Endothelial cell (in vitro differentiated cells): ENCODE results near the gene CCK. TPM values are rescaled to one million over a fixed set of nuclear protein-coding genes. Genes with fewer than 3 reads are reported as not detected.

Experiments
- DNase-seq: peaks from one replicate; pipeline ENCODE4 v3.0.0; 2021; ENCODE audit warnings: low spot score
- H3K27ac Mint-ChIP-seq: one replicate; pipeline ENCODE4 v1.8.0; 2021; ENCODE audit warnings: mixed read lengths, inconsistent platforms; ENCODE audit not compliant: unreplicated experiment
- H3K27me3 Mint-ChIP-seq: one replicate; pipeline ENCODE4 v1.8.0; 2021; ENCODE audit warnings: mild to moderate bottlenecking, moderate library complexity, mixed read lengths, inconsistent platforms; ENCODE audit not compliant: unreplicated experiment
- H3K36me3 Mint-ChIP-seq: one replicate; pipeline ENCODE4 v1.8.0; 2021; ENCODE audit warnings: mild to moderate bottlenecking, low read depth, mixed read lengths, inconsistent platforms; ENCODE audit not compliant: unreplicated experiment
- H3K4me1 Mint-ChIP-seq: one replicate; pipeline ENCODE4 v1.8.0; 2021; ENCODE audit warnings: mild to moderate bottlenecking, mixed read lengths, inconsistent platforms; ENCODE audit not compliant: unreplicated experiment
- H3K4me3 Mint-ChIP-seq: one replicate; pipeline ENCODE4 v1.8.0; 2021; ENCODE audit warnings: mild to moderate bottlenecking, mixed read lengths, inconsistent platforms; ENCODE audit not compliant: unreplicated experiment
- H3K9me3 Mint-ChIP-seq: one replicate; pipeline ENCODE4 v1.8.0; 2021; ENCODE audit warnings: mixed read lengths, inconsistent platforms; ENCODE audit not compliant: unreplicated experiment
- CTCF ChIP-seq: fragments of 200-600 bp; sonication (generic); IDR thresholded peaks from one replicate; pipeline ENCODE4 v1.5.0; 2021; ENCODE audit warnings: antibody characterized with exemption; ENCODE audit not compliant: unreplicated experiment
- total RNA-seq: library from RNA; stranded (reverse); fragmentation: NEBNext Ultra II Directional; extraction: Animal tissue kit (Norgen Biotek cat#: 25700); gene quantifications from one replicate; pipeline ENCODE4 v1.2.1, GENCODE V29; 2021; ENCODE audit not compliant: unreplicated experiment

The CCK gene
- total RNA-seq, 1 donor from 2014 or later: not detected

- H3K4me1 Mint-ChIP-seq: no peaks in the 10 kb centered on the region
- peaks cover 4% of the 10 kb centered on the region for H3K9me3 Mint-ChIP-seq
- no peak overlapping the region for H3K27ac Mint-ChIP-seq
Measured at GRCh38 chr3:42235532-42235931, 30.5 kb downstream of the CCK start.

GRCh38 chr3:42230860-42231259 lies 35.1 kb downstream of the CCK start:
- peaks cover 8% of the 10 kb centered on the region for H3K4me1 Mint-ChIP-seq
- no peaks in the 10 kb centered on the region for H3K9me3 Mint-ChIP-seq
- DNase-seq: no peak
- no peak overlapping the region for H3K27ac Mint-ChIP-seq
- TF ChIP-seq CTCF: no peak
- H3K4me3 Mint-ChIP-seq: no peak overlapping the region
- peaks cover 3% of the 10 kb centered on the region for H3K27me3 Mint-ChIP-seq
- peaks cover 4% of the 10 kb centered on the region for H3K36me3 Mint-ChIP-seq

More at GRCh38 chr3:42235532-42235931, 30.5 kb downstream of the CCK start:
- DNase-seq: no peak
- H3K36me3 Mint-ChIP-seq: peaks cover 4% of the 10 kb centered on the region
- no peak overlapping the region for H3K4me3 Mint-ChIP-seq
- H3K27me3 Mint-ChIP-seq: peaks cover 2% of the 10 kb centered on the region
- TF ChIP-seq CTCF: no peak

GRCh38 chr3:42229942-42230688 lies 35.9 kb downstream of the CCK start:
- Mint-ChIP-seq H3K36me3 (peaks cover 4% of the 10 kb centered on the region), H3K9me3 (no peaks in the 10 kb centered on the region), H3K27me3 (peaks cover 3% of the 10 kb centered on the region), H3K4me1 (peaks cover 8% of the 10 kb centered on the region), H3K27ac (no peak overlapping the region), H3K4me3 (no peak overlapping the region)
- peak; percentile 38 for DNase-seq
- peak; percentile 25 for TF ChIP-seq CTCF

- H3K27me3 Mint-ChIP-seq: peaks cover 3% of the 10 kb centered on the region
- peaks cover 9% of the 10 kb centered on the region for H3K4me1 Mint-ChIP-seq
- no peak for TF ChIP-seq CTCF
- H3K4me3 Mint-ChIP-seq: no peak overlapping the region
- H3K27ac Mint-ChIP-seq: no peak overlapping the region
- H3K9me3 Mint-ChIP-seq: no peaks in the 10 kb centered on the region
- H3K36me3 Mint-ChIP-seq: peaks cover 6% of the 10 kb centered on the region
- DNase-seq: no peak
Measured at GRCh38 chr3:42229266-42229941, 36.6 kb downstream of the CCK start.

GRCh38 chr3:42228796-42229195 lies 37.2 kb downstream of the CCK start:
- no peaks in the 10 kb centered on the region for H3K9me3 Mint-ChIP-seq
- H3K4me3 Mint-ChIP-seq: no peak overlapping the region
- peaks cover 3% of the 10 kb centered on the region for H3K27me3 Mint-ChIP-seq
- peaks cover 12% of the 10 kb centered on the region for H3K4me1 Mint-ChIP-seq
- DNase-seq: no peak
- peaks cover 12% of the 10 kb centered on the region for H3K36me3 Mint-ChIP-seq
- no peak overlapping the region for H3K27ac Mint-ChIP-seq
- TF ChIP-seq CTCF: no peak
